Natural killer cell treated with Interleukin-12 subunit alpha and Interleukin-12 subunit beta and Interleukin-15 and Interleukin-18, amount 100 ng/mL, for 72 hours (primary cell): Measurements from ENCODE around the gene WDR4. TPM values are rescaled to one million over a fixed set of nuclear protein-coding genes. Genes with fewer than 3 reads are reported as not detected.
A peak's percentile ranks its signal among the peaks of the same experiment; 100 is the strongest.
"Not testable (repeated sequence)": the region's sequence is repeated elsewhere in the genome, so short reads cannot be mapped to it uniquely, and the experiment has no call there.

Source experiments
- ATAC-seq, 2 donors: fragments of 150-1000 bp; cut with Tn5 transposase in 1 of 2; sonication (Bioruptor Pico), chemical (Tn5 transposase) in 1 of 2; 2 replicates each; pipeline ENCODE4 v1.10.0; 2021
- DNase-seq: peaks from one replicate; pipeline ENCODE4 v3.0.0; 2022; ENCODE audit warnings: low spot score
- H3K27ac Mint-ChIP-seq, 2 donors: 1 replicate in 1 of 2; 2 replicates in 1 of 2; pipeline ENCODE4 v1.8.0; 2022; ENCODE audit warnings: mixed read lengths in 2 of 2, mild to moderate bottlenecking in 1 of 2, moderate library complexity in 1 of 2
- H3K27me3 Mint-ChIP-seq, 2 donors: 1 replicate in 1 of 2; 2 replicates in 1 of 2; pipeline ENCODE4 v1.8.0; 2022; ENCODE audit warnings: mixed read lengths in 2 of 2
- H3K36me3 Mint-ChIP-seq: one replicate; pipeline ENCODE4 v1.8.0; 2022; ENCODE audit warnings: mixed read lengths
- H3K4me1 Mint-ChIP-seq, 2 donors: 1 replicate in 1 of 2; 2 replicates in 1 of 2; pipeline ENCODE4 v1.8.0; 2022; ENCODE audit warnings: low read depth in 2 of 2, mixed read lengths in 2 of 2, mild to moderate bottlenecking in 1 of 2
- H3K4me3 Mint-ChIP-seq: one replicate; pipeline ENCODE4 v1.8.0; 2022; ENCODE audit warnings: mixed read lengths
- H3K9me3 Mint-ChIP-seq: 2 replicates; pipeline ENCODE4 v1.8.0; 2022; ENCODE audit warnings: mixed read lengths
- total RNA-seq, 2 donors: library from RNA; stranded (reverse); gene quantifications; one replicate each; pipeline ENCODE4 v1.2.3, GENCODE V29; 2022

Gene WDR4
- total RNA-seq, 2 donors from 2014 or later: 28.5 to 112 TPM

- no peak overlapping the region for H3K27ac Mint-ChIP-seq
- H3K36me3 Mint-ChIP-seq: peaks cover 25% of the 10 kb centered on the region
- no peaks in the 10 kb centered on the region for H3K27me3 Mint-ChIP-seq
- ATAC-seq: no peak
- H3K4me1 Mint-ChIP-seq: peaks cover 7 to 16% of the 10 kb centered on the region in 2 donors
- DNase-seq: no peak
- H3K9me3 Mint-ChIP-seq: no peaks in the 10 kb centered on the region
- no peak overlapping the region for H3K4me3 Mint-ChIP-seq
These were observed 33.1 kb downstream of the WDR4 start for GRCh38 chr21:42846221-42846620.

- Mint-ChIP-seq H3K27ac (no peak overlapping the region), H3K9me3 (no peaks in the 10 kb centered on the region), H3K4me1 (peaks cover 7 to 12% of the 10 kb centered on the region in 2 donors), H3K27me3 (no peaks in the 10 kb centered on the region), H3K4me3 (no peak overlapping the region), H3K36me3 (peaks cover 25% of the 10 kb centered on the region)
- DNase-seq: no peak
- ATAC-seq: no peak
These were observed 33.9 kb downstream of the WDR4 start for GRCh38 chr21:42845296-42845965.

GRCh38 chr21:42844411-42845113 lies 34.8 kb downstream of the WDR4 start:
- Mint-ChIP-seq H3K36me3 (peaks cover 25% of the 10 kb centered on the region), H3K4me3 (no peak overlapping the region), H3K4me1 (peaks cover 7 to 11% of the 10 kb centered on the region in 2 donors), H3K9me3 (no peaks in the 10 kb centered on the region), H3K27ac (no peak overlapping the region), H3K27me3 (no peaks in the 10 kb centered on the region)
- DNase-seq: no peak
- no peak for ATAC-seq

GRCh38 chr21:42843056-42843455 lies 36.3 kb downstream of the WDR4 start:
- H3K36me3 Mint-ChIP-seq: peaks cover 18% of the 10 kb centered on the region
- DNase-seq (no peak), ATAC-seq (no peak)
- H3K27me3 Mint-ChIP-seq: no peaks in the 10 kb centered on the region
- no peak overlapping the region for H3K27ac Mint-ChIP-seq
- H3K4me3 Mint-ChIP-seq: no peak overlapping the region
- H3K4me1 Mint-ChIP-seq: no peaks in the 10 kb centered on the region
- H3K9me3 Mint-ChIP-seq: no peaks in the 10 kb centered on the region

- not testable (repeated sequence) for H3K9me3 Mint-ChIP-seq, H3K27me3 Mint-ChIP-seq, DNase-seq, H3K27ac Mint-ChIP-seq, H3K4me1 Mint-ChIP-seq, H3K4me3 Mint-ChIP-seq
- H3K36me3 Mint-ChIP-seq: peaks cover 16% of the 10 kb centered on the region
- peak in 1 of 2 donors; percentile 17 for ATAC-seq
These were observed 37.3 kb downstream of the WDR4 start for GRCh38 chr21:42841916-42842655.

GRCh38 chr21:42841156-42841915 lies 38.0 kb downstream of the WDR4 start:
- no peak for DNase-seq
- H3K36me3 Mint-ChIP-seq: peaks cover 11% of the 10 kb centered on the region
- ATAC-seq: no peak

GRCh38 chr21:42840411-42841155 lies 38.8 kb downstream of the WDR4 start:
- H3K9me3 Mint-ChIP-seq: no peaks in the 10 kb centered on the region
- H3K36me3 Mint-ChIP-seq: peaks cover 11% of the 10 kb centered on the region
- H3K4me1 Mint-ChIP-seq: peaks cover 0 to 3% of the 10 kb centered on the region in 2 donors
- no peak overlapping the region for H3K27ac Mint-ChIP-seq
- ATAC-seq (no peak), DNase-seq (no peak)
- H3K4me3 Mint-ChIP-seq: no peak overlapping the region
- no peaks in the 10 kb centered on the region for H3K27me3 Mint-ChIP-seq

More at GRCh38 chr21:42841156-42841915, 38.0 kb downstream of the WDR4 start:
- Mint-ChIP-seq H3K27ac (no peak overlapping the region), H3K4me1 (peaks cover 0 to 3% of the 10 kb centered on the region in 2 donors), H3K27me3 (no peaks in the 10 kb centered on the region), H3K9me3 (no peaks in the 10 kb centered on the region), H3K4me3 (no peak overlapping the region)

- H3K27me3 Mint-ChIP-seq: no peaks in the 10 kb centered on the region
- no peak for ATAC-seq
These were observed 39.8 kb downstream of the WDR4 start for GRCh38 chr21:42839271-42840231.

GRCh38 chr21:42838212-42838690 lies 41.1 kb downstream of the WDR4 start:
- DNase-seq, H3K27ac Mint-ChIP-seq, H3K27me3 Mint-ChIP-seq, H3K36me3 Mint-ChIP-seq, ATAC-seq, H3K9me3 Mint-ChIP-seq, H3K4me1 Mint-ChIP-seq, H3K4me3 Mint-ChIP-seq: not testable (repeated sequence)

More at GRCh38 chr21:42839271-42840231, 39.8 kb downstream of the WDR4 start:
- H3K4me3 Mint-ChIP-seq: no peak overlapping the region
- no peak for DNase-seq
- peaks cover 11% of the 10 kb centered on the region for H3K36me3 Mint-ChIP-seq
- no peaks in the 10 kb centered on the region for H3K9me3 Mint-ChIP-seq
- no peak overlapping the region for H3K27ac Mint-ChIP-seq
- H3K4me1 Mint-ChIP-seq: peaks cover 0 to 3% of the 10 kb centered on the region in 2 donors

- Mint-ChIP-seq H3K27me3 (peaks cover 7 to 11% of the 10 kb centered on the region in 2 donors), H3K4me3 (no peak overlapping the region), H3K4me1 (peaks cover 12 to 15% of the 10 kb centered on the region in 2 donors), H3K36me3 (no peaks in the 10 kb centered on the region), H3K27ac (no peak overlapping the region), H3K9me3 (no peaks in the 10 kb centered on the region)
- ATAC-seq (no peak), DNase-seq (no peak)
These were observed 41.7 kb downstream of the WDR4 start for GRCh38 chr21:42837421-42838211.

- H3K9me3 Mint-ChIP-seq: no peaks in the 10 kb centered on the region
- DNase-seq (no peak), ATAC-seq (no peak)
- no peak overlapping the region for H3K4me3 Mint-ChIP-seq
- no peaks in the 10 kb centered on the region for H3K36me3 Mint-ChIP-seq
- peaks cover 18% of the 10 kb centered on the region in 2 donors for H3K4me1 Mint-ChIP-seq
- H3K27me3 Mint-ChIP-seq: peaks cover 7 to 11% of the 10 kb centered on the region in 2 donors
- H3K27ac Mint-ChIP-seq: no peak overlapping the region
These were observed 42.5 kb downstream of the WDR4 start for GRCh38 chr21:42836767-42837301.
